ENCODE data around the gene RNF166.

DNA sequence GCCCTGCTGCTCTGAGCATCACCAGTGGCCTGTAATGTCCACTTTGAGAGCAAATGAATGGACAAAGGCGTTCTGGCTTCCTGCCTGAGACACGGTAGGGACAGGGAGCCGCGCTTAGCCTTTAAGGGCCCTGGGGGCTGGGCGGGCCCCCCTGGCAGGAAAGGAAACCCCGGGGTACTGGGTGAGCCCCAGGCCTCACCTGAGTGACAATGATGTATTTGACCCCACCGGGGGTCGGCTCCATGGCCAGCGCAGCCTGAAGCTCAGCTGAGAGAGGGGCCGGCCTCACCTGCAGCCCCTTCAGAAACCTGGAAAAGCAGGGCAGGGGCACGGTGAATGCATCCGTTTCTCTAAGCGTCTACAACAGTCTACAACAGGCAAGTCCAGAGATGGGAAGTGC, 53.1 kb downstream of the RNF166 start:
- TF ChIP-seq, protein P1, sequence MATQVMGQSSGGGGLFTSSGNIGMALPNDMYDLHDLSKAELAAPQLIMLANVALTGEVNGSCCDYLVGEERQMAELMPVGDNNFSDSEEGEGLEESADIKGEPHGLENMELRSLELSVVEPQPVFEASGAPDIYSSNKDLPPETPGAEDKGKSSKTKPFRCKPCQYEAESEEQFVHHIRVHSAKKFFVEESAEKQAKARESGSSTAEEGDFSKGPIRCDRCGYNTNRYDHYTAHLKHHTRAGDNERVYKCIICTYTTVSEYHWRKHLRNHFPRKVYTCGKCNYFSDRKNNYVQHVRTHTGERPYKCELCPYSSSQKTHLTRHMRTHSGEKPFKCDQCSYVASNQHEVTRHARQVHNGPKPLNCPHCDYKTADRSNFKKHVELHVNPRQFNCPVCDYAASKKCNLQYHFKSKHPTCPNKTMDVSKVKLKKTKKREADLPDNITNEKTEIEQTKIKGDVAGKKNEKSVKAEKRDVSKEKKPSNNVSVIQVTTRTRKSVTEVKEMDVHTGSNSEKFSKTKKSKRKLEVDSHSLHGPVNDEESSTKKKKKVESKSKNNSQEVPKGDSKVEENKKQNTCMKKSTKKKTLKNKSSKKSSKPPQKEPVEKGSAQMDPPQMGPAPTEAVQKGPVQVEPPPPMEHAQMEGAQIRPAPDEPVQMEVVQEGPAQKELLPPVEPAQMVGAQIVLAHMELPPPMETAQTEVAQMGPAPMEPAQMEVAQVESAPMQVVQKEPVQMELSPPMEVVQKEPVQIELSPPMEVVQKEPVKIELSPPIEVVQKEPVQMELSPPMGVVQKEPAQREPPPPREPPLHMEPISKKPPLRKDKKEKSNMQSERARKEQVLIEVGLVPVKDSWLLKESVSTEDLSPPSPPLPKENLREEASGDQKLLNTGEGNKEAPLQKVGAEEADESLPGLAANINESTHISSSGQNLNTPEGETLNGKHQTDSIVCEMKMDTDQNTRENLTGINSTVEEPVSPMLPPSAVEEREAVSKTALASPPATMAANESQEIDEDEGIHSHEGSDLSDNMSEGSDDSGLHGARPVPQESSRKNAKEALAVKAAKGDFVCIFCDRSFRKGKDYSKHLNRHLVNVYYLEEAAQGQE (IDR thresholded peaks at IDR 0.05; ENCODE audit: insufficient read depth in 1 of 2, low read depth in 2 of 2, low read length in 2 of 2) = no peak
- no peak for TF ChIP-seq POLR2AphosphoS5 (IDR thresholded peaks at IDR 0.05; ENCODE audit: low read depth, low read length)
- no peak for TF ChIP-seq FOXP2 (optimal IDR thresholded peaks at IDR 0.05; ENCODE audit: borderline replicate concordance, extremely low read depth, extremely low read length, insufficient read depth)
- no peak for TF ChIP-seq TAF1 (IDR thresholded peaks at IDR 0.05; ENCODE audit: borderline replicate concordance, insufficient read depth, low read length)

Data from PFSK-1 (cell line).